Tibial artery (tissue), 4 donors: ENCODE measurements around the gene STUB1.

Source experiments
- DNase-seq, 2 donors: peaks; one replicate each; pipeline ENCODE4 v3.0.0-alpha.2; 2019
- H3K27ac ChIP-seq, 2 donors: fragments of 200-600 bp; sonication (generic) in 1 of 2; 1 replicate in 1 of 2; 2 replicates in 1 of 2; pipeline ENCODE4 v1.5.1; 2018 to 2019; ENCODE audit warnings: mild to moderate bottlenecking in 1 of 2
- H3K27me3 ChIP-seq, 2 donors: fragments of 200-600 bp; sonication (generic) in 1 of 2; one replicate each; pipeline versions ENCODE4 v1.5.1 to v1.6.0; 2016 to 2019
- H3K36me3 ChIP-seq, 3 donors: fragments of 200-600 bp; sonication (generic) in 2 of 3; one replicate each; pipeline ENCODE4 v1.5.1; 2016 to 2019; ENCODE audit warnings: mild to moderate bottlenecking in 2 of 3
- H3K4me1 ChIP-seq, 4 donors: fragments of 200-600 bp; sonication (generic) in 2 of 4; 1 replicate in 3 of 4; 2 replicates in 1 of 4; pipeline ENCODE4 v1.5.1; 2016 to 2019
- H3K4me3 ChIP-seq, 2 donors: fragments of 200-600 bp; sonication (generic) in 1 of 2; 1 replicate in 1 of 2; 2 replicates in 1 of 2; pipeline ENCODE4 v1.5.1; 2018 to 2019; ENCODE audit warnings: mild to moderate bottlenecking in 2 of 2
- H3K9me3 ChIP-seq, 3 donors: fragments of 200-600 bp; sonication (generic) in 1 of 3; one replicate each; pipeline ENCODE4 v1.5.1; 2016 to 2019
- CTCF ChIP-seq, 2 experiments: fragments of 200-600 bp in 1 of 2; fragments of 450-650 bp in 1 of 2; IDR thresholded peaks; one replicate each; pipeline ENCODE4 v1.5.1; 2017 to 2019; ENCODE audit warnings: antibody characterized with exemption in 2 of 2, mild to moderate bottlenecking in 1 of 2, moderate library complexity in 1 of 2
- intact Hi-C: fragments of 100-400 bp; cut with DNase I; formaldehyde crosslinking; loops from one replicate; pipeline ENCODE4 v1.15.0; 2023; ENCODE audit warnings: low total_unique reads

STUB1 gene

GRCh38 chr16:730666-731509 lies 50.7 kb downstream of the STUB1 start:
- no peak for TF ChIP-seq CTCF (IDR thresholded peaks at IDR 0.05)
- intact Hi-C loops: loop anchor here (10.0 kb wide), 1 partner anchor 1494 kb away; the partner anchor contains the start of gene E4F1
- peaks cover 18 to 67% (median 39%) of the 10 kb centered on the region in 3 donors for H3K36me3 ChIP-seq
- no peaks in the 10 kb centered on the region for H3K9me3 ChIP-seq
- no peak overlapping the region for H3K4me3 ChIP-seq
- peaks cover 0 to 35% of the 10 kb centered on the region in 2 donors for H3K27me3 ChIP-seq
- DNase-seq: no peak
- H3K4me1 ChIP-seq: peaks cover 0 to 31% (median 29%) of the 10 kb centered on the region in 4 donors
- H3K27ac ChIP-seq: no peak overlapping the region

GRCh38 chr16:732332-732731 lies 52.1 kb downstream of the STUB1 start:
- Histone ChIP-seq H3K4me3 (no peak overlapping the region), H3K27ac (no peak overlapping the region), H3K4me1 (peaks cover 0 to 18% (median 18%) of the 10 kb centered on the region in 4 donors), H3K27me3 (peaks cover 0 to 21% of the 10 kb centered on the region in 2 donors), H3K9me3 (no peaks in the 10 kb centered on the region), H3K36me3 (peaks cover 30 to 81% (median 52%) of the 10 kb centered on the region in 3 donors)
- intact Hi-C loops: loop anchor here (10.0 kb wide), 1 partner anchor 1492 kb away; the partner anchor contains the start of gene E4F1
- DNase-seq: no peak
- no peak for TF ChIP-seq CTCF (IDR thresholded peaks at IDR 0.05)
